ENCODE data around the gene MTA2. TPM values are rescaled to one million over a fixed set of nuclear protein-coding genes. Genes with fewer than 3 reads are reported as not detected.

The MTA2 gene
- total RNA-seq, 1 donor from 2014 or later = 109 TPM

- no peak for TF ChIP-seq CTCF (conservative IDR thresholded peaks at IDR 0.05; ENCODE audit: low read depth, low read length)
- no peak for DNase-seq (ENCODE audit: low read depth)
- H3K4me3 ChIP-seq (ENCODE audit: low read depth, low read length) = no peak overlapping the region
Measured at GRCh38 chr11:62579252-62579651, 22.4 kb downstream of the MTA2 start.

GRCh38 chr11:62578541-62578940, 23.1 kb downstream of the MTA2 start:
- no peak for TF ChIP-seq CTCF (conservative IDR thresholded peaks at IDR 0.05; ENCODE audit: low read depth, low read length)
- no peak for DNase-seq (ENCODE audit: low read depth)
- H3K4me3 ChIP-seq (ENCODE audit: low read depth, low read length) = no peak overlapping the region

GRCh38 chr11:62577046-62577714, 24.5 kb downstream of the MTA2 start:
- DNase-seq (ENCODE audit: low read depth) = no peak
- H3K4me3 ChIP-seq (ENCODE audit: low read depth, low read length) = no peak overlapping the region
- no peak for TF ChIP-seq CTCF (conservative IDR thresholded peaks at IDR 0.05; ENCODE audit: low read depth, low read length)

- H3K4me3 ChIP-seq (ENCODE audit: low read depth, low read length) = no peak overlapping the region
- DNase-seq (ENCODE audit: low read depth) = no peak
- no peak for TF ChIP-seq CTCF (conservative IDR thresholded peaks at IDR 0.05; ENCODE audit: low read depth, low read length)
Measured at GRCh38 chr11:62575837-62576236, 25.8 kb downstream of the MTA2 start.

- H3K4me3 ChIP-seq (ENCODE audit: low read depth, low read length) = peak overlapping the region; percentile 73
- DNase-seq (ENCODE audit: low read depth) = no peak
- TF ChIP-seq CTCF (conservative IDR thresholded peaks at IDR 0.05; ENCODE audit: low read depth, low read length) = no peak
Measured at GRCh38 chr11:62575156-62575555, 26.5 kb downstream of the MTA2 start.

GRCh38 chr11:62574363-62575071, 27.1 kb downstream of the MTA2 start:
- TF ChIP-seq CTCF (conservative IDR thresholded peaks at IDR 0.05; ENCODE audit: low read depth, low read length) = no peak
- peak overlapping the region; percentile 73 for H3K4me3 ChIP-seq (ENCODE audit: low read depth, low read length)
- DNase-seq (ENCODE audit: low read depth) = no peak

All from epithelial cell of proximal tubule (primary cell).